Heart right ventricle (tissue), 16 donors: ENCODE results near the gene CDKN2C. TPM values are rescaled to one million over a fixed set of nuclear protein-coding genes. Genes with fewer than 3 reads are reported as not detected.

Experiments used
- ATAC-seq, 8 donors: fragments of 200-7000 bp; cut with Tn5 transposase; one replicate each; pipeline ENCODE4 v1.9.1; 2020; ENCODE audit warnings: mild to moderate bottlenecking in 8 of 8, moderate library complexity in 8 of 8, moderate number of reproducible peaks in 1 of 8
- DNase-seq, 2 donors: peaks; one replicate each; pipeline ENCODE4 v3.0.0-alpha.2; 2020
- H3K27ac ChIP-seq, 10 donors: fragments of 200-600 bp; sonication (generic) in 2 of 10; one replicate each; pipeline versions ENCODE4 v1.5.0 to v1.8.0; 2020 to 2022; ENCODE audit warnings: mild to moderate bottlenecking in 3 of 10
- H3K27me3 ChIP-seq, 7 donors: fragments of 200-600 bp; one replicate each; pipeline ENCODE4 v1.8.0; 2021 to 2022; ENCODE audit warnings: mild to moderate bottlenecking in 2 of 7
- H3K36me3 ChIP-seq, 9 donors: fragments of 200-600 bp; sonication (generic) in 1 of 9; one replicate each; pipeline versions ENCODE4 v1.5.0 to v1.8.0; 2020 to 2022; ENCODE audit warnings: mild to moderate bottlenecking in 2 of 9
- H3K4me1 ChIP-seq, 9 donors: fragments of 200-600 bp; sonication (generic) in 1 of 9; one replicate each; pipeline versions ENCODE4 v1.5.0 to v1.8.0; 2020 to 2022; ENCODE audit warnings: mild to moderate bottlenecking in 4 of 9
- H3K4me3 ChIP-seq, 10 donors: fragments of 200-600 bp; sonication (generic) in 2 of 10; one replicate each; pipeline versions ENCODE4 v1.5.0 to v1.8.0; 2020 to 2022; ENCODE audit warnings: mild to moderate bottlenecking in 7 of 10, moderate library complexity in 2 of 10
- H3K9me3 ChIP-seq, 11 donors: fragments of 200-600 bp in 10 of 11; sonication (generic) in 2 of 11; one replicate each; pipeline versions ENCODE4 v1.5.0 to v1.8.0; 2013 to 2022; ENCODE audit warnings: mild to moderate bottlenecking in 2 of 11, control low read depth in 1 of 11, moderate library complexity in 1 of 11
- WGBS, 2 donors: extraction: QIAGEN DNeasy Blood & Tissue Kit; methylation state at CpG; one replicate each; pipeline ENCODE4 v1.1.7; 2013; ENCODE audit warnings: inconsistent platforms in 1 of 2; 5-methylcytosine and 5-hydroxymethylcytosine counted together
- intact Hi-C, 10 donors: fragments of 100-400 bp; cut with DNase I; formaldehyde crosslinking; loops; one replicate each; pipeline versions ENCODE4 v1.11.1 to v1.14.2; 2022
- polyA plus RNA-seq, 2 donors: library from polyadenylated mRNA; stranded (reverse); fragments of 200-250 nt; gene quantifications; one replicate each; pipeline ENCODE4 v1.2.3, GENCODE V29; 2013
- total RNA-seq, 10 donors: library from RNA; stranded (reverse); fragmentation: NEBNext Ultra II Directional in 3 of 10; extraction: Animal tissue kit (Norgen Biotek cat#: 25700) in 3 of 10; gene quantifications; one replicate each; pipeline versions ENCODE4 v1.2.1 to v1.2.4, GENCODE V29; 2021 to 2023
- TF ChIP-seq, protein P1 (sequence below), 9 donors: fragments of 200-600 bp; sonication (generic) in 2 of 9; IDR thresholded peaks; one replicate each; pipeline versions ENCODE4 v1.5.0 to v1.8.0; 2021 to 2022; ENCODE audit warnings: antibody characterized with exemption in 9 of 9, mild to moderate bottlenecking in 5 of 9, moderate library complexity in 1 of 9
- donor health status: Arrhythmogenic right ventricular cardiomyopathy.
- donor health status: ischemic (EF 13 %, LVEDD 7.1; RV severe dilation, severe dysfunction).
- donor health status: healthy with polysubstance abuse.
- donor health status: DM: no; HTN: yes; CAD: no.
- donor health status: DM: no; HTN: no; CAD: no.
- donor health status: ischemic (EF 25% LVEDD 6.9; RV normal size, moderate dysfunction).
- donor health status: ischemic (EF 25% LVEDD 5.7; RV mildly dilated, moderate dysfunction).
- donor health status: healthy.
- donor health status: DM: yes; HTN: yes; CAD: no.
- donor health status: Ischemic cardiomyopathy.
- donor health status: ischemic (EF 35%, LVEDD 5.7; RV mildly dilated, moderate dysfunction).
- donor health status: nonischemic (EF 11% LVEDD 7.7; RV severe dilation, severe dysfunction).
- donor health status: DM: yes; HTN: yes; CAD: no.
- donor health status: PGD.
- donor health status: ischemic (EF 29% LVEDD 5.4; RV normal size, mild dysfunction).
- donor health status: nonischemic (EF 23%, LVEDD 6.1; RV moderate dilation, normal function).

Gene CDKN2C
- total and polyA plus RNA-seq, 12 donors, result 8.2 to 26.3 (median 12.2) TPM

DNA sequence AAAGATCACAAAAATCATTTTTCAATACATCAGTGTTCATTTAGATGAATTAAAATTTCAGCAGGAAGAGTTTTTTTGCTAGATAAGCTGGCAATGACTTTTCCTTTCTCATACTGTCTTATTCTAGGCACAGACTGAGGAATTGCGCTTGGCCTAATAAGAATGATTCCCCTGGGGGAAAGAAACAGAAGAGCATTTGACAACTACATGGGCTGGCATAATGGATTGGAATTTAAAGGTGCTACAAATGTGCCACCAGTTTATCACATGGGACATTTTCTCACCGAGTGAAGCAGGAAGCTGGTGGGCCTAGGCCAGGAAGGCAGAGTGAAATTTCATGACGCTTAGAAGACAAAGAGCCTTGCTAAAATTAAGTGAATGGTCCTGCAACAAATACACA is 39.3 kb downstream of the CDKN2C start:
- intact Hi-C loops, result no loop called here
- peaks cover 0 to 29% (median 5%) of the 10 kb centered on the region in 11 donors for H3K9me3 ChIP-seq
- H3K4me3 ChIP-seq, result no peak overlapping the region
- TF ChIP-seq, protein P1, sequence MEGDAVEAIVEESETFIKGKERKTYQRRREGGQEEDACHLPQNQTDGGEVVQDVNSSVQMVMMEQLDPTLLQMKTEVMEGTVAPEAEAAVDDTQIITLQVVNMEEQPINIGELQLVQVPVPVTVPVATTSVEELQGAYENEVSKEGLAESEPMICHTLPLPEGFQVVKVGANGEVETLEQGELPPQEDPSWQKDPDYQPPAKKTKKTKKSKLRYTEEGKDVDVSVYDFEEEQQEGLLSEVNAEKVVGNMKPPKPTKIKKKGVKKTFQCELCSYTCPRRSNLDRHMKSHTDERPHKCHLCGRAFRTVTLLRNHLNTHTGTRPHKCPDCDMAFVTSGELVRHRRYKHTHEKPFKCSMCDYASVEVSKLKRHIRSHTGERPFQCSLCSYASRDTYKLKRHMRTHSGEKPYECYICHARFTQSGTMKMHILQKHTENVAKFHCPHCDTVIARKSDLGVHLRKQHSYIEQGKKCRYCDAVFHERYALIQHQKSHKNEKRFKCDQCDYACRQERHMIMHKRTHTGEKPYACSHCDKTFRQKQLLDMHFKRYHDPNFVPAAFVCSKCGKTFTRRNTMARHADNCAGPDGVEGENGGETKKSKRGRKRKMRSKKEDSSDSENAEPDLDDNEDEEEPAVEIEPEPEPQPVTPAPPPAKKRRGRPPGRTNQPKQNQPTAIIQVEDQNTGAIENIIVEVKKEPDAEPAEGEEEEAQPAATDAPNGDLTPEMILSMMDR (IDR thresholded peaks at IDR 0.05), result no peak
- H3K4me1 ChIP-seq, result no peaks in the 10 kb centered on the region
- no peak for DNase-seq
- no peaks in the 10 kb centered on the region for H3K27me3 ChIP-seq
- 66 to 67% methylated on average over 3 of the region's 3 CpGs for WGBS, 2 donors
- H3K27ac ChIP-seq, result no peak overlapping the region
- H3K36me3 ChIP-seq, result peaks cover 0 to 3% (median 0%) of the 10 kb centered on the region in 9 donors
- no peak for ATAC-seq

GRCh38 chr1:51014878-51015277 is 44.8 kb downstream of the CDKN2C start:
- H3K9me3 ChIP-seq, result peaks cover 0 to 26% (median 0%) of the 10 kb centered on the region in 11 donors
- 97 to 100% methylated on average over 1 of the region's 1 CpG for WGBS, 2 donors
- H3K27me3 ChIP-seq, result no peaks in the 10 kb centered on the region
- H3K4me3 ChIP-seq, result no peak overlapping the region
- ATAC-seq (no peak), DNase-seq (no peak)
- no peak overlapping the region for H3K27ac ChIP-seq
- no peaks in the 10 kb centered on the region for H3K36me3 ChIP-seq
- TF ChIP-seq, protein P1 (IDR thresholded peaks at IDR 0.05), result no peak
- no peaks in the 10 kb centered on the region for H3K4me1 ChIP-seq
- intact Hi-C loops, result no loop called here

GRCh38 chr1:51019811-51020210 is 49.8 kb downstream of the CDKN2C start:
- Histone ChIP-seq H3K4me1 (no peaks in the 10 kb centered on the region), H3K4me3 (no peak overlapping the region), H3K36me3 (no peaks in the 10 kb centered on the region), H3K27ac (no peak overlapping the region), H3K9me3 (peaks cover 0 to 8% (median 0%) of the 10 kb centered on the region in 11 donors), H3K27me3 (no peaks in the 10 kb centered on the region)
- DNase-seq (no peak), ATAC-seq (no peak)
- TF ChIP-seq, protein P1 (IDR thresholded peaks at IDR 0.05), result no peak
- intact Hi-C loops, result no loop called here

Other genes starting within 250 kb of the CDKN2C start
- 100 to 1,000 TPM in 1 of 10 donors, 10 to 100 TPM in 9; 81.4 to 102 (median 90.8) TPM for gene FAF1, start 10.0 kb upstream of the CDKN2C start, total RNA-seq
- gene FAF1, start 10.0 kb upstream of the CDKN2C start, polyA plus RNA-seq, result 10 to 100 TPM; 30.9 to 62.3 TPM
- gene C1orf185, start 132.0 kb downstream of the CDKN2C start, total RNA-seq, result not detected
- gene C1orf185, start 132.0 kb downstream of the CDKN2C start, polyA plus RNA-seq, result not detected